Activated CD8-positive, alpha-beta memory T cell treated with anti-CD3 and anti-CD28 coated beads for 48 hours (primary cell): Measurements from ENCODE around the gene ANG.

Experiments used
- DNase-seq, 3 experiments: peaks; one replicate each; pipeline ENCODE4 v3.0.0-alpha.2; 2020; ENCODE audit warnings: low read depth in 2 of 3, low spot score in 2 of 3

The ANG gene

DNA sequence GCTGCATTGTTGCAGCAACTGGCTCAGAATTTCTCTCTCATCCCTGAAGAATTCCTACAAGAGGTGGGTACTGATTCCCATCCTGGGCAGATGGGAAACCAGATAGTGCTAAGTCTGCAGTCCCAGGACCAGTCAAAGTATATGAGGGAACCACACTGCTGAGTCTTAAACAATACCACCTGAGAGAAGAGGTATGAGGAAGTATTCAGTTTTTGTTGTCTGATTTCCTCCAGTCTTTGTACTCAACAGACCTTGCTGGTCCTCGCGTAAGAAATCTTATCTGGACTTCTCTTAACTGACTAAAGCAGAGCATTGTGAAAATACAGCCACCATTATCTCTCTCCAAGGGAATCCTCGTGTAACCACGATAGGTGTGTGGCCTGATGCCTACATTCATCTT is 53.6 kb downstream of the ANG start:
- no peak for DNase-seq

DNA sequence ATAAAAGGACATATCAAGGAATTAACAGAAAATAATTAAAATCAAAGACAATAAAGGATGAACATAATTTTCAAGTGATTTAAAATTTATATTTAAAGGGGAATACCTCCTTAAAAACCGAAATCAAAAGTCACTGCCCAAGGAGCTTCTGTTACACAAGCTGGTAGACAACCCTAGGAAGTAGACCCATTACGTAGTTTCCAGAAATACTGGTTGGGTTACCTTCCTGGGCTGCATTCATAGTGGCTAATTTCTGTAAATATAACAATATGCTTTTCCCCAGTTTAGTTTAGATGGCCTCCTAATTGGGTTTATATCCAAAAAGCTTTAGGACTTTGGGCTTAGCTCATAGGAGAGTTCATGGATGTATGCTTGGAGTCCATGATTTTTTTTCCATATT is 55.0 kb downstream of the ANG start:
- DNase-seq, result no peak
